NCI-H345 treated with DMSO at 0.1 percent for 48 hours (cell line): ENCODE data around the gene OR5H2.
"Not testable (repeated sequence)": the region's sequence is repeated elsewhere in the genome, so short reads cannot be mapped to it uniquely, and the experiment has no call there.

Source experiments
- DNase-seq: peaks from one replicate; lab custom pipeline; 2025; ENCODE audit not compliant: unreplicated experiment; lab: John Stamatoyannopoulos, UW

Gene OR5H2

GRCh38 chr3:98282205-98282604, at the start of gene OR5H2:
Gene OR5H2, plus strand, starts transcription at chr3:98282505. Its CDS starts 398 bp downstream, at chr3:98282903.
- no peak for DNase-seq

GRCh38 chr3:98233468-98233867, 48.8 kb upstream of the OR5H2 start:
- no peak for DNase-seq

GRCh38 chr3:98240131-98240530, 42.2 kb upstream of the OR5H2 start:
- no peak for DNase-seq

- no peak for DNase-seq
Observed at GRCh38 chr3:98242155-98242554, 40.1 kb upstream of the OR5H2 start.

- no peak for DNase-seq
Observed at GRCh38 chr3:98243843-98244242, 38.5 kb upstream of the OR5H2 start.

GRCh38 chr3:98246142-98246541, 36.2 kb upstream of the OR5H2 start:
- DNase-seq: no peak

GRCh38 chr3:98256026-98256425, 26.3 kb upstream of the OR5H2 start:
- not testable (repeated sequence) for DNase-seq

- DNase-seq: no peak
Observed at GRCh38 chr3:98259707-98260106, 22.6 kb upstream of the OR5H2 start.

GRCh38 chr3:98262046-98262445, 20.3 kb upstream of the OR5H2 start:
- DNase-seq: no peak

GRCh38 chr3:98263944-98264343, 18.4 kb upstream of the OR5H2 start, which contains the start of gene OR5H6:
Gene OR5H6, plus strand, starts transcription at chr3:98264244. Its CDS starts 89 bp downstream, at chr3:98264333.
- DNase-seq: no peak

- DNase-seq: no peak
Observed at GRCh38 chr3:98269846-98270245, 12.5 kb upstream of the OR5H2 start.

GRCh38 chr3:98272126-98272525, 10.2 kb upstream of the OR5H2 start:
- DNase-seq: no peak

GRCh38 chr3:98274914-98275313, 7.4 kb upstream of the OR5H2 start:
- no peak for DNase-seq

GRCh38 chr3:98290916-98291315, 8.6 kb downstream of the OR5H2 start:
- DNase-seq: no peak

GRCh38 chr3:98291332-98291957, 9.1 kb downstream of the OR5H2 start:
- no peak for DNase-seq

- no peak for DNase-seq
Observed at GRCh38 chr3:98322101-98322500, 39.8 kb downstream of the OR5H2 start.

- no peak for DNase-seq
Observed at GRCh38 chr3:98322686-98323085, 40.4 kb downstream of the OR5H2 start.

- DNase-seq: no peak
Observed at GRCh38 chr3:98323425-98323824, 41.1 kb downstream of the OR5H2 start.

- DNase-seq: no peak
Observed at GRCh38 chr3:98325055-98325454, 42.8 kb downstream of the OR5H2 start.

GRCh38 chr3:98326105-98326893, 44.0 kb downstream of the OR5H2 start:
- DNase-seq: no peak

GRCh38 chr3:98326945-98327344, 44.6 kb downstream of the OR5H2 start:
- no peak for DNase-seq

- DNase-seq: no peak
Observed at GRCh38 chr3:98328933-98329332, 46.6 kb downstream of the OR5H2 start.
